Measurements from ENCODE around the gene FAAH. TPM values are rescaled to one million over a fixed set of nuclear protein-coding genes. Genes with fewer than 3 reads are reported as not detected.

FAAH gene
- total and polyA plus RNA-seq, 2 of the 13 experiments (the other 11 are each of a cell fraction or from before 2014, with no cell fraction given): 5.4 to 11.0 TPM

DNA sequence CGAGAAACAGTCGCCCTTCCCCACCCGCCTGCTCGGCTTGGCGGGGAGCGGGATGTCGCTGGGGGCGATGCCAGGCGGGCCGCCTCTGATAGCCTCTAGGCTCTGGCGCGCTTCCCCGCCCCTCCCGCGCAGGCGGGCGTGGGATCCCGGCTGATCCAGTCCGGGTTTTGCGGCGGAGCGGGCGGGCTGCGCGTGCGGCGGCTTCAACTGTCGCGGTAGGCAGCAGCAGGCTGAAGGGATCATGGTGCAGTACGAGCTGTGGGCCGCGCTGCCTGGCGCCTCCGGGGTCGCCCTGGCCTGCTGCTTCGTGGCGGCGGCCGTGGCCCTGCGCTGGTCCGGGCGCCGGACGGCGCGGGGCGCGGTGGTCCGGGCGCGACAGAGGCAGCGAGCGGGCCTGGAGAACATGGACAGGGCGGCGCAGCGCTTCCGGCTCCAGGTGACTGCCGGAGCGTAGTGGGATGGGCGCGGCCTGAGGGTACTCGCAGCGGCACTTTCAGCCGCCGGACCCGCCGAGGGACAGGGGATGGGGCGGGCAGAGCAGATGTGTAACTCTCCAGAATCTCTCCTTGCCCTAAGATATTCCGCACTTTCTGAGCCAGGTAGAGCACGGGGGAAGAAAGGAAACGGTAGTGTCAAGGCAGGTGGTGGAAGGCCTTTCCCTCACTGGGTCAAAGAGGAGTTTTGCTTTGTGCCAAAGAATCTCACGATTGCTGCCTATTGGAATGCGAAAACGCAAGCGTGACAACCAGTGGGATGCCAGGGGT lies at the start of gene FAAH (continued):
- TF ChIP-seq NFE2L2 (IDR thresholded peaks at IDR 0.05; ENCODE audit: low read length) (no peak), SMYD3 (CRISPR knock-in tag; IDR thresholded peaks at IDR 0.05) (peak; percentile 67; the same call in 1 of the 2 replicates), ZNF780A (CRISPR knock-in tag; IDR thresholded peaks at IDR 0.05) (no peak), ELF4 (CRISPR knock-in tag; IDR thresholded peaks at IDR 0.05; ENCODE audit: borderline replicate concordance) (no peak), TMF1 (CRISPR knock-in tag; IDR thresholded peaks at IDR 0.05; ENCODE audit: low read depth) (peak; percentile 98), ZFP41 (CRISPR knock-in tag; IDR thresholded peaks at IDR 0.05; ENCODE audit: borderline replicate concordance) (no peak), POLR2AphosphoS5 (IDR thresholded peaks at IDR 0.05; ENCODE audit: low read depth, low read length) (peak; percentile 51), NBN (conservative IDR thresholded peaks at IDR 0.05) (no peak), ZNF530 (CRISPR knock-in tag; IDR thresholded peaks at IDR 0.05; ENCODE audit: low read depth) (no peak), ZNF138 (CRISPR knock-in tag; IDR thresholded peaks at IDR 0.05; ENCODE audit: low read depth) (peak; percentile 85), ZSCAN21 (CRISPR knock-in tag; IDR thresholded peaks at IDR 0.05; ENCODE audit: borderline replicate concordance) (peak; percentile 86), SP140L (CRISPR knock-in tag; IDR thresholded peaks at IDR 0.05; ENCODE audit: borderline replicate concordance) (no peak), PAWR (CRISPR knock-in tag; IDR thresholded peaks at IDR 0.05; ENCODE audit: borderline replicate concordance) (no peak), IKZF4 (CRISPR knock-in tag; IDR thresholded peaks at IDR 0.05; ENCODE audit: borderline replicate concordance, low read depth, not compliant biosample characterization) (peak; percentile 96), HNRNPL (IDR thresholded peaks at IDR 0.05; ENCODE audit: low read depth, low read length) (0 out of 2 replicates have a peak, but pooled peaks have one; percentile 23), PRMT3 (CRISPR knock-in tag; IDR thresholded peaks at IDR 0.05; ENCODE audit: borderline replicate concordance, low read depth) (peak; percentile 74; the same call in 1 of the 2 replicates), ZHX1 (CRISPR knock-in tag; IDR thresholded peaks at IDR 0.05; ENCODE audit: low read depth) (no peak), MEF2D (CRISPR knock-in tag; IDR thresholded peaks at IDR 0.05) (no peak; the same call in 1 of the 2 replicates), THAP11 (CRISPR knock-in tag; IDR thresholded peaks at IDR 0.05) (peak; percentile 74), ATAD3A (CRISPR knock-in tag; IDR thresholded peaks at IDR 0.05) (no peak), ZNF841 (CRISPR knock-in tag; IDR thresholded peaks at IDR 0.05; ENCODE audit: borderline replicate concordance) (no peak), YY1 (IDR thresholded peaks at IDR 0.05; ENCODE audit: insufficient read depth, insufficient replicate concordance, low read depth, low read length) (peak; percentile 82)
- TF ChIP-seq, protein P1, sequence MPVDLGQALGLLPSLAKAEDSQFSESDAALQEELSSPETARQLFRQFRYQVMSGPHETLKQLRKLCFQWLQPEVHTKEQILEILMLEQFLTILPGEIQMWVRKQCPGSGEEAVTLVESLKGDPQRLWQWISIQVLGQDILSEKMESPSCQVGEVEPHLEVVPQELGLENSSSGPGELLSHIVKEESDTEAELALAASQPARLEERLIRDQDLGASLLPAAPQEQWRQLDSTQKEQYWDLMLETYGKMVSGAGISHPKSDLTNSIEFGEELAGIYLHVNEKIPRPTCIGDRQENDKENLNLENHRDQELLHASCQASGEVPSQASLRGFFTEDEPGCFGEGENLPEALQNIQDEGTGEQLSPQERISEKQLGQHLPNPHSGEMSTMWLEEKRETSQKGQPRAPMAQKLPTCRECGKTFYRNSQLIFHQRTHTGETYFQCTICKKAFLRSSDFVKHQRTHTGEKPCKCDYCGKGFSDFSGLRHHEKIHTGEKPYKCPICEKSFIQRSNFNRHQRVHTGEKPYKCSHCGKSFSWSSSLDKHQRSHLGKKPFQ (CRISPR knock-in tag; IDR thresholded peaks at IDR 0.05; ENCODE audit: insufficient replicate concordance): no peak
- TF ChIP-seq, protein P2, sequence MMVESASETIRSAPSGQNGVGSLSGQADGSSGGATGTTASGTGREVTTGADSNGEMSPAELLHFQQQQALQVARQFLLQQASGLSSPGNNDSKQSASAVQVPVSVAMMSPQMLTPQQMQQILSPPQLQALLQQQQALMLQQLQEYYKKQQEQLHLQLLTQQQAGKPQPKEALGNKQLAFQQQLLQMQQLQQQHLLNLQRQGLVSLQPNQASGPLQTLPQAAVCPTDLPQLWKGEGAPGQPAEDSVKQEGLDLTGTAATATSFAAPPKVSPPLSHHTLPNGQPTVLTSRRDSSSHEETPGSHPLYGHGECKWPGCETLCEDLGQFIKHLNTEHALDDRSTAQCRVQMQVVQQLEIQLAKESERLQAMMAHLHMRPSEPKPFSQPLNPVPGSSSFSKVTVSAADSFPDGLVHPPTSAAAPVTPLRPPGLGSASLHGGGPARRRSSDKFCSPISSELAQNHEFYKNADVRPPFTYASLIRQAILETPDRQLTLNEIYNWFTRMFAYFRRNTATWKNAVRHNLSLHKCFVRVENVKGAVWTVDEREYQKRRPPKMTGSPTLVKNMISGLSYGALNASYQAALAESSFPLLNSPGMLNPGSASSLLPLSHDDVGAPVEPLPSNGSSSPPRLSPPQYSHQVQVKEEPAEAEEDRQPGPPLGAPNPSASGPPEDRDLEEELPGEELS (CRISPR knock-in tag; IDR thresholded peaks at IDR 0.05): no peak
